VCaP (cell line): ENCODE results near the gene HNRNPA0.

Source experiments
- H3K27ac ChIP-seq: fragments of 450-650 bp; 2 replicates; pipeline ENCODE4 v1.5.1; 2017
- CTCF ChIP-seq: fragments of 450-650 bp; conservative IDR thresholded peaks from 2 replicates; pipeline ENCODE4 v1.5.1; 2017; ENCODE audit warnings: mild to moderate bottlenecking, moderate library complexity

HNRNPA0 gene

GRCh38 chr5:137760719-137761516 is 6.8 kb upstream of the HNRNPA0 start:
- TF ChIP-seq CTCF: no peak
- no peak overlapping the region for H3K27ac ChIP-seq

- no peak overlapping the region for H3K27ac ChIP-seq
- no peak for TF ChIP-seq CTCF
Observed at GRCh38 chr5:137760294-137760693, 6.1 kb upstream of the HNRNPA0 start.

- H3K27ac ChIP-seq: no peak overlapping the region
- TF ChIP-seq CTCF: no peak
Observed at GRCh38 chr5:137758715-137759306, 4.6 kb upstream of the HNRNPA0 start.

GRCh38 chr5:137758121-137758520 is 4.0 kb upstream of the HNRNPA0 start:
- no peak overlapping the region for H3K27ac ChIP-seq
- TF ChIP-seq CTCF: no peak

GRCh38 chr5:137757634-137758033 is 3.5 kb upstream of the HNRNPA0 start:
- TF ChIP-seq CTCF: no peak
- H3K27ac ChIP-seq: no peak overlapping the region

- TF ChIP-seq CTCF: no peak
- H3K27ac ChIP-seq: peak overlapping the region; percentile 99
Observed at GRCh38 chr5:137754961-137755762, 999 bp upstream of the HNRNPA0 start.

GRCh38 chr5:137753691-137754187 is 424 bp downstream of the HNRNPA0 start:
- no peak for TF ChIP-seq CTCF
- H3K27ac ChIP-seq: peak overlapping the region; percentile 99
